Osteocyte (in vitro differentiated cells): ENCODE results near the gene MRPL50. TPM values are rescaled to one million over a fixed set of nuclear protein-coding genes. Genes with fewer than 3 reads are reported as not detected.

Experiments used
- DNase-seq: peaks from one replicate; pipeline ENCODE4 v3.0.0; 2021; ENCODE audit warnings: mixed read lengths; ENCODE audit not compliant: unreplicated experiment; ENCODE audit errors: extremely low spot score
- H3K27ac Mint-ChIP-seq: one replicate; pipeline ENCODE4 v1.8.0; 2021; ENCODE audit warnings: mild to moderate bottlenecking, mixed read lengths; ENCODE audit not compliant: unreplicated experiment
- H3K27me3 Mint-ChIP-seq: one replicate; pipeline ENCODE4 v1.8.0; 2021; ENCODE audit warnings: mixed read lengths; ENCODE audit not compliant: unreplicated experiment
- H3K36me3 Mint-ChIP-seq: one replicate; pipeline ENCODE4 v1.8.0; 2021; ENCODE audit warnings: mixed read lengths; ENCODE audit not compliant: unreplicated experiment
- H3K4me1 Mint-ChIP-seq: one replicate; pipeline ENCODE4 v1.8.0; 2021; ENCODE audit warnings: mixed read lengths; ENCODE audit not compliant: unreplicated experiment
- H3K4me3 Mint-ChIP-seq: one replicate; pipeline ENCODE4 v1.8.0; 2021; ENCODE audit warnings: mild to moderate bottlenecking, moderate library complexity, mixed read lengths; ENCODE audit not compliant: unreplicated experiment
- H3K9me3 Mint-ChIP-seq: one replicate; pipeline ENCODE4 v1.8.0; 2021; ENCODE audit warnings: mixed read lengths; ENCODE audit not compliant: unreplicated experiment
- total RNA-seq: library from RNA; stranded (reverse); gene quantifications from 2 replicates; pipeline ENCODE4 v1.2.1, GENCODE V29; 2021
- TF ChIP-seq, protein P1 (sequence below): fragments of 200-600 bp; sonication (generic); IDR thresholded peaks from 2 replicates; pipeline ENCODE4 v1.5.0; 2021; ENCODE audit warnings: antibody characterized with exemption, mild to moderate bottlenecking, moderate library complexity

The MRPL50 gene
- total RNA-seq, 1 donor from 2014 or later: 7.4 TPM

GRCh38 chr9:101429736-101430135 lies 31.3 kb upstream of the MRPL50 start:
- no peaks in the 10 kb centered on the region for H3K36me3 Mint-ChIP-seq
- H3K27me3 Mint-ChIP-seq: peaks cover 25% of the 10 kb centered on the region
- TF ChIP-seq, protein P1, sequence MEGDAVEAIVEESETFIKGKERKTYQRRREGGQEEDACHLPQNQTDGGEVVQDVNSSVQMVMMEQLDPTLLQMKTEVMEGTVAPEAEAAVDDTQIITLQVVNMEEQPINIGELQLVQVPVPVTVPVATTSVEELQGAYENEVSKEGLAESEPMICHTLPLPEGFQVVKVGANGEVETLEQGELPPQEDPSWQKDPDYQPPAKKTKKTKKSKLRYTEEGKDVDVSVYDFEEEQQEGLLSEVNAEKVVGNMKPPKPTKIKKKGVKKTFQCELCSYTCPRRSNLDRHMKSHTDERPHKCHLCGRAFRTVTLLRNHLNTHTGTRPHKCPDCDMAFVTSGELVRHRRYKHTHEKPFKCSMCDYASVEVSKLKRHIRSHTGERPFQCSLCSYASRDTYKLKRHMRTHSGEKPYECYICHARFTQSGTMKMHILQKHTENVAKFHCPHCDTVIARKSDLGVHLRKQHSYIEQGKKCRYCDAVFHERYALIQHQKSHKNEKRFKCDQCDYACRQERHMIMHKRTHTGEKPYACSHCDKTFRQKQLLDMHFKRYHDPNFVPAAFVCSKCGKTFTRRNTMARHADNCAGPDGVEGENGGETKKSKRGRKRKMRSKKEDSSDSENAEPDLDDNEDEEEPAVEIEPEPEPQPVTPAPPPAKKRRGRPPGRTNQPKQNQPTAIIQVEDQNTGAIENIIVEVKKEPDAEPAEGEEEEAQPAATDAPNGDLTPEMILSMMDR: no peak
- H3K4me1 Mint-ChIP-seq: no peaks in the 10 kb centered on the region
- H3K9me3 Mint-ChIP-seq: no peaks in the 10 kb centered on the region
- H3K4me3 Mint-ChIP-seq: no peak overlapping the region
- no peak overlapping the region for H3K27ac Mint-ChIP-seq
- DNase-seq: no peak

- no peak overlapping the region for H3K4me3 Mint-ChIP-seq
- H3K36me3 Mint-ChIP-seq: no peaks in the 10 kb centered on the region
- no peaks in the 10 kb centered on the region for H3K9me3 Mint-ChIP-seq
- DNase-seq: no peak
- H3K27ac Mint-ChIP-seq: no peak overlapping the region
- no peaks in the 10 kb centered on the region for H3K4me1 Mint-ChIP-seq
- TF ChIP-seq, protein P1: no peak
- peaks cover 25% of the 10 kb centered on the region for H3K27me3 Mint-ChIP-seq
Measured at GRCh38 chr9:101428909-101429308, 30.5 kb upstream of the MRPL50 start.

- H3K4me1 Mint-ChIP-seq: no peaks in the 10 kb centered on the region
- no peaks in the 10 kb centered on the region for H3K36me3 Mint-ChIP-seq
- DNase-seq: no peak
- TF ChIP-seq, protein P1: no peak
- peaks cover 25% of the 10 kb centered on the region for H3K27me3 Mint-ChIP-seq
- H3K4me3 Mint-ChIP-seq: no peak overlapping the region
- no peaks in the 10 kb centered on the region for H3K9me3 Mint-ChIP-seq
- no peak overlapping the region for H3K27ac Mint-ChIP-seq
Measured at GRCh38 chr9:101427957-101428655, 29.7 kb upstream of the MRPL50 start.

GRCh38 chr9:101427358-101427757 lies 28.9 kb upstream of the MRPL50 start:
- Mint-ChIP-seq H3K27ac (no peak overlapping the region), H3K27me3 (peaks cover 25% of the 10 kb centered on the region), H3K36me3 (no peaks in the 10 kb centered on the region), H3K4me3 (no peak overlapping the region), H3K4me1 (no peaks in the 10 kb centered on the region), H3K9me3 (no peaks in the 10 kb centered on the region)
- DNase-seq: no peak
- TF ChIP-seq, protein P1: no peak

- TF ChIP-seq, protein P1: no peak
- H3K4me1 Mint-ChIP-seq: peaks cover 18% of the 10 kb centered on the region
- H3K4me3 Mint-ChIP-seq: no peak overlapping the region
- H3K9me3 Mint-ChIP-seq: peaks cover 12% of the 10 kb centered on the region
- H3K36me3 Mint-ChIP-seq: peaks cover 2% of the 10 kb centered on the region
- DNase-seq: no peak
- no peak overlapping the region for H3K27ac Mint-ChIP-seq
- no peaks in the 10 kb centered on the region for H3K27me3 Mint-ChIP-seq
Measured at GRCh38 chr9:101421653-101422065, 23.2 kb upstream of the MRPL50 start.
